Myocyte (in vitro differentiated cells): ENCODE measurements around the gene HSP90AB1. TPM values are rescaled to one million over a fixed set of nuclear protein-coding genes. Genes with fewer than 3 reads are reported as not detected.
A peak's percentile ranks its signal among the peaks of the same experiment; 100 is the strongest.

Experiments used
- DNase-seq: peaks from one replicate; pipeline ENCODE4 v3.0.0-alpha.2; 2012; ENCODE audit warnings: low read depth
- total RNA-seq: library from RNA; depleted of rRNA; stranded (reverse); fragments of >200 nt; gene quantifications from 2 replicates; pipeline ENCODE4 v1.2.3, GENCODE V29; 2014

HSP90AB1 gene
- total RNA-seq, 1 donor from 2014 or later = 1,588 TPM

- DNase-seq = no peak
These were observed 38.0 kb downstream of the HSP90AB1 start for GRCh38 chr6:44284867-44285266.

GRCh38 chr6:44285552-44286284 is 38.8 kb downstream of the HSP90AB1 start:
- DNase-seq = peak; percentile 79

GRCh38 chr6:44286285-44286565 is 39.3 kb downstream of the HSP90AB1 start:
- DNase-seq = no peak

- DNase-seq = no peak
These were observed 39.8 kb downstream of the HSP90AB1 start for GRCh38 chr6:44286747-44287146.

GRCh38 chr6:44289726-44290260 is 42.9 kb downstream of the HSP90AB1 start:
- DNase-seq = no peak

- peak; percentile 77 for DNase-seq
These were observed 44.9 kb downstream of the HSP90AB1 start for GRCh38 chr6:44291841-44292240.

GRCh38 chr6:44292661-44293365 is 45.9 kb downstream of the HSP90AB1 start:
- no peak for DNase-seq

- no peak for DNase-seq
These were observed 48.2 kb downstream of the HSP90AB1 start for GRCh38 chr6:44294832-44295791.

- peak; percentile 26 for DNase-seq
These were observed 50.5 kb downstream of the HSP90AB1 start for GRCh38 chr6:44297063-44298038.

GRCh38 chr6:44298055-44298803 is 51.3 kb downstream of the HSP90AB1 start:
- no peak for DNase-seq

GRCh38 chr6:44298864-44299263 is 52.0 kb downstream of the HSP90AB1 start:
- no peak for DNase-seq

GRCh38 chr6:44300292-44300823 is 53.5 kb downstream of the HSP90AB1 start:
- DNase-seq = no peak

- DNase-seq = no peak
These were observed 54.2 kb downstream of the HSP90AB1 start for GRCh38 chr6:44301106-44301505.

- no peak for DNase-seq
These were observed 55.1 kb downstream of the HSP90AB1 start for GRCh38 chr6:44301782-44302564.

GRCh38 chr6:44302856-44303255 is 56.0 kb downstream of the HSP90AB1 start:
- DNase-seq = no peak
